Measurements from ENCODE around the gene RGMB. TPM values are rescaled to one million over a fixed set of nuclear protein-coding genes. Genes with fewer than 3 reads are reported as not detected.
"Not testable (repeated sequence)": the region's sequence is repeated elsewhere in the genome, so short reads cannot be mapped to it uniquely, and the experiment has no call there.

RGMB gene
- polyA plus RNA-seq, 1 donor (not counting 4 experiments of a cell fraction or from before 2014, with no cell fraction given) = 16.3 TPM

DNA sequence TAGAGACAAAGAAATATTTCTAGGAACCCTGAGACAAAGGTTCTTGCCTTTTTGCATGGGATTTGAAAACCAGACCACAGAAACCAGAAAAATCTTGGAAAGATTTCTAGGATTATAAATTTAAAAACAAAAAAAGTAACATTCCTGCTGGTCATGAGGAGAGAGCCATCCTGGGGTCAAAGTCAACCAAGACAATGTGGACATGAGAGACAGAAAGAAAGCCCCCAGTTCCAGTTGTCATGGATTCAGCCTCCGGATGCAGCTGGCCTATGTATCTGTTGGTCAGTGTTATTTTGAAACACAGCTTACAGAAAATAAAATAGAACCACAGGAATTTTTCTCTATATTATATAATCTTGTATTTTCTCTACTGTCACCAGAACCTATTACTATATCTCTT, 24.4 kb upstream of the RGMB start:
- Histone ChIP-seq H3K9me1 (ENCODE audit: control insufficient read depth, extremely low read depth, insufficient read depth, low read length) (no peaks in the 10 kb centered on the region), H3K79me2 (ENCODE audit: control insufficient read depth, insufficient read depth, low read length) (no peaks in the 10 kb centered on the region), H3K27ac (ENCODE audit: control insufficient read depth, insufficient read depth, low read length) (no peak overlapping the region), H3K4me3 (ENCODE audit: control insufficient read depth in 2 of 3, extremely low read depth in 1 of 3, insufficient read depth in 2 of 3, low read depth in 1 of 3, low read length in 3 of 3) (no peak overlapping the region), H3K4me2 (ENCODE audit: control insufficient read depth, extremely low read depth, insufficient read depth, low read depth, low read length) (no peak overlapping the region), H3K9ac (ENCODE audit: control insufficient read depth, extremely low read depth, insufficient read depth, low read length) (no peak overlapping the region), H3K4me1 (ENCODE audit: control insufficient read depth, extremely low read depth, insufficient read depth, low read length) (no peaks in the 10 kb centered on the region), H2AFZ (ENCODE audit: control insufficient read depth, low read length) (no peak overlapping the region), H3K27me3 (ENCODE audit: control insufficient read depth, extremely low read depth, insufficient read depth, low read length) (no peaks in the 10 kb centered on the region), H3K36me3 (ENCODE audit: control insufficient read depth in 2 of 2, extremely low read depth in 1 of 2, insufficient read depth in 2 of 2, low read length in 2 of 2) (no peaks in the 10 kb centered on the region), H3K9me3 (ENCODE audit: control insufficient read depth, low read depth, low read length) (no peaks in the 10 kb centered on the region), H4K20me1 (ENCODE audit: control insufficient read depth, extremely low read depth, insufficient read depth, low read length) (no peaks in the 10 kb centered on the region)
- DNase-seq (ENCODE audit: low read depth, low spot score) (no peak), FAIRE-seq (no peak)
- TF ChIP-seq EZH2 (IDR thresholded peaks at IDR 0.05; ENCODE audit: low read length) = no peak
- TF ChIP-seq, protein P1, sequence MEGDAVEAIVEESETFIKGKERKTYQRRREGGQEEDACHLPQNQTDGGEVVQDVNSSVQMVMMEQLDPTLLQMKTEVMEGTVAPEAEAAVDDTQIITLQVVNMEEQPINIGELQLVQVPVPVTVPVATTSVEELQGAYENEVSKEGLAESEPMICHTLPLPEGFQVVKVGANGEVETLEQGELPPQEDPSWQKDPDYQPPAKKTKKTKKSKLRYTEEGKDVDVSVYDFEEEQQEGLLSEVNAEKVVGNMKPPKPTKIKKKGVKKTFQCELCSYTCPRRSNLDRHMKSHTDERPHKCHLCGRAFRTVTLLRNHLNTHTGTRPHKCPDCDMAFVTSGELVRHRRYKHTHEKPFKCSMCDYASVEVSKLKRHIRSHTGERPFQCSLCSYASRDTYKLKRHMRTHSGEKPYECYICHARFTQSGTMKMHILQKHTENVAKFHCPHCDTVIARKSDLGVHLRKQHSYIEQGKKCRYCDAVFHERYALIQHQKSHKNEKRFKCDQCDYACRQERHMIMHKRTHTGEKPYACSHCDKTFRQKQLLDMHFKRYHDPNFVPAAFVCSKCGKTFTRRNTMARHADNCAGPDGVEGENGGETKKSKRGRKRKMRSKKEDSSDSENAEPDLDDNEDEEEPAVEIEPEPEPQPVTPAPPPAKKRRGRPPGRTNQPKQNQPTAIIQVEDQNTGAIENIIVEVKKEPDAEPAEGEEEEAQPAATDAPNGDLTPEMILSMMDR (optimal IDR thresholded peaks at IDR 0.05 in 1 of 3, IDR thresholded peaks at IDR 0.05 in 1 of 3, conservative IDR thresholded peaks at IDR 0.05 in 1 of 3; ENCODE audit: extremely low read depth in 1 of 3, insufficient read depth in 2 of 3, low read length in 3 of 3) = no peak
- dilution Hi-C loops (cut with MboI; ENCODE audit: extremely low pct_ligation_motif_present, low sequenced_read_pairs) = no loop called here

DNA sequence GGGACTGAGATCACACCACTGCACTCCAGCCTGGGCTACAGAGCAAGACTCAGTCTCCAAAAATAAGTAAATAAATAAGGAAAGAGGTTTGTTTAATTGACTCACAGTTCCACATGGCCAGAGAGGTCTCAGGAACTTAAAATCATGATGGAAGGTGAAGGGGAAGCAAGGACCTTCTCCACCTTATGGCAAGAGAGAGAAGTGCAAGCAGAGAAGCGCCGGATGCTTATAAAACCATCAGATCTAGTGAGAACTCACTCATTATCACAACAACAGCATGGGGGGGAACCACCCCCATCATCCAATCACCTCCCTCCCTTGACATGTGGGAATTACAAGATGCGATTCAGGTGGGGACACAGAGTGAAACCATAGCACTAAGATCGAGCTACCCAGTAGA, 22.8 kb upstream of the RGMB start:
- TF ChIP-seq, protein P1 (optimal IDR thresholded peaks at IDR 0.05 in 1 of 3, IDR thresholded peaks at IDR 0.05 in 1 of 3, conservative IDR thresholded peaks at IDR 0.05 in 1 of 3; ENCODE audit: extremely low read depth in 1 of 3, insufficient read depth in 2 of 3, low read length in 3 of 3) = peak; percentile 29 to 53 (median 44)
- no peak for TF ChIP-seq EZH2 (IDR thresholded peaks at IDR 0.05; ENCODE audit: low read length)
- Histone ChIP-seq H3K9ac (ENCODE audit: control insufficient read depth, extremely low read depth, insufficient read depth, low read length) (no peak overlapping the region), H3K9me1 (ENCODE audit: control insufficient read depth, extremely low read depth, insufficient read depth, low read length) (no peaks in the 10 kb centered on the region), H4K20me1 (ENCODE audit: control insufficient read depth, extremely low read depth, insufficient read depth, low read length) (no peaks in the 10 kb centered on the region), H3K4me2 (ENCODE audit: control insufficient read depth, extremely low read depth, insufficient read depth, low read depth, low read length) (no peak overlapping the region), H3K4me1 (ENCODE audit: control insufficient read depth, extremely low read depth, insufficient read depth, low read length) (no peaks in the 10 kb centered on the region), H3K9me3 (ENCODE audit: control insufficient read depth, low read depth, low read length) (no peaks in the 10 kb centered on the region), H3K4me3 (ENCODE audit: control insufficient read depth in 2 of 3, extremely low read depth in 1 of 3, insufficient read depth in 2 of 3, low read depth in 1 of 3, low read length in 3 of 3) (no peak overlapping the region), H3K79me2 (ENCODE audit: control insufficient read depth, insufficient read depth, low read length) (no peaks in the 10 kb centered on the region), H2AFZ (ENCODE audit: control insufficient read depth, low read length) (no peak overlapping the region), H3K27ac (ENCODE audit: control insufficient read depth, insufficient read depth, low read length) (no peak overlapping the region), H3K27me3 (ENCODE audit: control insufficient read depth, extremely low read depth, insufficient read depth, low read length) (no peaks in the 10 kb centered on the region), H3K36me3 (ENCODE audit: control insufficient read depth in 2 of 2, extremely low read depth in 1 of 2, insufficient read depth in 2 of 2, low read length in 2 of 2) (no peaks in the 10 kb centered on the region)
- peak; percentile 90 for FAIRE-seq
- dilution Hi-C loops (cut with MboI; ENCODE audit: extremely low pct_ligation_motif_present, low sequenced_read_pairs) = loop anchor here (25.0 kb wide), 1 partner anchor 313 kb away; no protein-coding TSS in a partner anchor
- no peak for DNase-seq (ENCODE audit: low read depth, low spot score)

DNA sequence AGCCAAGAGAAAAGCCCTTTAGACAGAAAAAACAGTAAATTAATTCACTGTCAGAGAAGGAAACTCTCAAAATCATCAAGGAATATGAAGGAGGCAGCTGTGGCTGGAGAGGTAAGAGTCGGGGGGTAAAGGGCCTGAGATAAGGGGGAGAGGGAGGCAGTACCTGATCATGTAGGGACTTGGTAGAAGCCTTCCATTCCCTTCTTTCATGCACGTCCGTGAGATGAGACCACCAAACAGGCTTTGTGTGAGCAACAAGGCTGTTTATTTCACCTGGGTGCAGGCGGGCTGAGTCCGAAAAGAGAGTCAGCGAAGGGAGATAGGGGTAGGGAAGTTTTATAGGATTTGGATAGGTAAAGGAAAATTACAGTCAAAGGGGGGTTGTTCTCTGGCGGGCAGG, 21.1 kb upstream of the RGMB start:
- not testable (repeated sequence) for H3K36me3 ChIP-seq (ENCODE audit: control insufficient read depth in 2 of 2, extremely low read depth in 1 of 2, insufficient read depth in 2 of 2, low read length in 2 of 2); H4K20me1 ChIP-seq (ENCODE audit: control insufficient read depth, extremely low read depth, insufficient read depth, low read length); H3K27ac ChIP-seq (ENCODE audit: control insufficient read depth, insufficient read depth, low read length); DNase-seq (ENCODE audit: low read depth, low spot score); H3K27me3 ChIP-seq (ENCODE audit: control insufficient read depth, extremely low read depth, insufficient read depth, low read length); H3K79me2 ChIP-seq (ENCODE audit: control insufficient read depth, insufficient read depth, low read length); H3K9me3 ChIP-seq (ENCODE audit: control insufficient read depth, low read depth, low read length); H3K4me2 ChIP-seq (ENCODE audit: control insufficient read depth, extremely low read depth, insufficient read depth, low read depth, low read length); H3K9me1 ChIP-seq (ENCODE audit: control insufficient read depth, extremely low read depth, insufficient read depth, low read length); FAIRE-seq; H2AFZ ChIP-seq (ENCODE audit: control insufficient read depth, low read length); H3K4me1 ChIP-seq (ENCODE audit: control insufficient read depth, extremely low read depth, insufficient read depth, low read length); H3K9ac ChIP-seq (ENCODE audit: control insufficient read depth, extremely low read depth, insufficient read depth, low read length); H3K4me3 ChIP-seq (ENCODE audit: control insufficient read depth in 2 of 3, extremely low read depth in 1 of 3, insufficient read depth in 2 of 3, low read depth in 1 of 3, low read length in 3 of 3)
- dilution Hi-C loops (cut with MboI; ENCODE audit: extremely low pct_ligation_motif_present, low sequenced_read_pairs) = loop anchor here (25.0 kb wide), 1 partner anchor 315 kb away; no protein-coding TSS in a partner anchor

DNA sequence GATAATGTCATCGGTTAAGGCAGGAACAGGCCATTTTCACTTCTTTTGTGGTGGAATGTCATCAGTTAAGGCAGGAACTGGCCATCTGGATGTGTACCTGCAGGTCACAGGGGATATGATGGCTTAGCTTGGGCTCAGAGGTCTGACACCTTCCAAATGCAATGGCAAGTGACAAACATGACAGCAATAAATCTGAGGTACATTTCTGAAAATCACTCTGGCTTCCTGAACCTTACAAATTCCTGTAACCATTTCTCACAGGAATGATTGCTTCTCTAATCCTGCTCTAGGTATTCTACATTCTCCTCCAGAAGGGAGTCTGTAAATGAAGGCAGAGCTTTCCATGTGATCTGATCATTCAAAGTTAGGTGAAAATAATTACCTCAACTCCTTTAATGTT, 20.7 kb upstream of the RGMB start:
- H3K9ac ChIP-seq (ENCODE audit: control insufficient read depth, extremely low read depth, insufficient read depth, low read length); H3K9me1 ChIP-seq (ENCODE audit: control insufficient read depth, extremely low read depth, insufficient read depth, low read length); H4K20me1 ChIP-seq (ENCODE audit: control insufficient read depth, extremely low read depth, insufficient read depth, low read length); DNase-seq (ENCODE audit: low read depth, low spot score); H3K4me1 ChIP-seq (ENCODE audit: control insufficient read depth, extremely low read depth, insufficient read depth, low read length); H3K79me2 ChIP-seq (ENCODE audit: control insufficient read depth, insufficient read depth, low read length); H3K9me3 ChIP-seq (ENCODE audit: control insufficient read depth, low read depth, low read length); H3K27me3 ChIP-seq (ENCODE audit: control insufficient read depth, extremely low read depth, insufficient read depth, low read length); H3K4me2 ChIP-seq (ENCODE audit: control insufficient read depth, extremely low read depth, insufficient read depth, low read depth, low read length); H3K4me3 ChIP-seq (ENCODE audit: control insufficient read depth in 2 of 3, extremely low read depth in 1 of 3, insufficient read depth in 2 of 3, low read depth in 1 of 3, low read length in 3 of 3); H3K27ac ChIP-seq (ENCODE audit: control insufficient read depth, insufficient read depth, low read length); H3K36me3 ChIP-seq (ENCODE audit: control insufficient read depth in 2 of 2, extremely low read depth in 1 of 2, insufficient read depth in 2 of 2, low read length in 2 of 2); FAIRE-seq; H2AFZ ChIP-seq (ENCODE audit: control insufficient read depth, low read length): not testable (repeated sequence)
- dilution Hi-C loops (cut with MboI; ENCODE audit: extremely low pct_ligation_motif_present, low sequenced_read_pairs) = loop anchor here (25.0 kb wide), 1 partner anchor 316 kb away; no protein-coding TSS in a partner anchor

Data from keratinocyte (primary cell).